ENCODE data around the gene BMP10.
A peak's percentile ranks its signal among the peaks of the same experiment; 100 is the strongest.

Gene BMP10

DNA sequence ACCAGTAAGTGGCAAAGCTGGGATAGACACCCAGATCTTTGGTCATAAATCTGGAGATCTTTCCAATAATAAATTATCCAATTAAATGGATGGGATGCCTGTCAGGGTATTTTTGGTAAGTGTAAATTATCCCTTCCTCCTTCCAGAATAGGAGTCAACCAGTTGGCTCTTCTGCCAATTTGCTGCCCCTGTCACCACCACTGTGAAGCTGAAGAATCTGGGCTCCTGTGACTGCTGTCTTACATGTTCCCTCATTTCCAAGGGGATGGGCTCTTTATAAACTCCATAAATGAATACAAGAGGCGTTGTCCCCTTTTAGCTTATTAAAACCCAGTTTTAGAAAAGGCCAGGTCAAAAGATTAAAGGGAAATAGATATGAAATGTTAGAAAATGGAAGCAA is 17.8 kb upstream of the BMP10 start:
- DNase-seq: no peak

DNA sequence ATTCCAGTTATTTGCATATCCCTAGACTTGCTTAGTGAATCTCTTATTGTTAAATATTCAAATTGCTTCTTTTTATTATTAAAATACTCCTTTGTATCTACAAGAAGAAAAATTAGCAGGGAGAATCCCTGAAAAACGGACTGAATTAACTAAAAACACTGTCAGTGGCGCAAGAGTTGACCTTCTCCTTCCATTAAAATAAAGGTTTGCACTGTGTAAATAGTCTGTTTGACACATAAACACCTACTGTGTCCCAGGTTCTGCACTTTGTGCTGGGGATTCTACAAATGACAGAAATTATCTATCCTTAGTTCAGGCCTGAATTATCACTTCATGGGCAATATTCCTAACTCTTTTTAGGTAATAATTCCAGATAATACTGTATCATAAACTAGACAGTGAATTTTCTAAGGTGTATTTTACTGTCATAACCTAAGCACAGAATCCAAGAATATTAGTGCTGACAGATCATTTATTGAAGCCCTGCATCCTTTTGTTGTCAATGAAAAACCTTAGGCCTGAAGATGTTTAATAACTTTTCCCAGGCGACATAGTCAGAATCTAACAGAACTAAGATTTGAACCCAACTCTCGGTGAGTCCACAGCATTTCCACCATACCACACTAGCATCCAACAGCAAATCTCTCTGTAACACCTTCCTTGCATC is 17.0 kb upstream of the BMP10 start:
- no peak for DNase-seq

DNA sequence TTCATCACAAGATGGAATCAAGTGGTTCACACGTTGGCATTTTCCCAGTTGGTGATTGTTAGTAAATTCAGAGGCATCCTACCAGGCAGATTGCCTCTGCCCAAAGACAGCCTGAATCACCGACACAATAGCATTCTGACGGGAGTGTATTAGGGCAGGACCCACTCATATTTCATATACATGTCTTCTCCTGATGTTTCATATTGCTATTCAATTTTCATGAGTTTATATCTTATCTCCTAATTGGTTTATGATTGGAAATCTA is 14.5 kb upstream of the BMP10 start:
- no peak for DNase-seq

GRCh38 chr2:68885074-68885810 is 14.0 kb upstream of the BMP10 start:
- no peak for DNase-seq

DNA sequence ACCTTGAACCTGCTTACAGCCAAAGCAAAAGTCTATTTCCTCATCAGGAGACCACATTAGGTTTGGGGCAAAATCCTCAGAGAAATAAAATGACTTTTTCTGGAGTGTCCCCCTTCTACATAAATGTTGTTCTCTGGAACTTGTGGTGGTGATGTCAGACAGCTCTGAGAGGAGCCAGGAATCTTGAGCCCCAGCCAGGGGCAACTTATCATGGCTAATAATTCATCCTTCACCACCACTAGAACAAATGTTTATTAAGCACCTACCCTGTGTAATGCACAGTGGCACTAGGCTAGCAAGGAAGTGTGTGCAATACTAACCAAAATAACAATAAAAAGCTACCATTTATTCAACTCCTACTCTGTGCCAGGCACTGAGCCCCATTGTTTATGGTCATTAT is 9.0 kb upstream of the BMP10 start:
- DNase-seq: no peak

- no peak for DNase-seq
Observed at GRCh38 chr2:68879296-68879695, 8.1 kb upstream of the BMP10 start.

GRCh38 chr2:68878753-68879152 is 7.6 kb upstream of the BMP10 start:
- DNase-seq: peak; percentile 69 to 74

GRCh38 chr2:68878071-68878711 is 7.0 kb upstream of the BMP10 start:
- no peak for DNase-seq

GRCh38 chr2:68877079-68877772 is 6.0 kb upstream of the BMP10 start:
- no peak for DNase-seq

- DNase-seq: no peak
Observed at GRCh38 chr2:68870215-68870614, 982 bp downstream of the BMP10 start.

DNA sequence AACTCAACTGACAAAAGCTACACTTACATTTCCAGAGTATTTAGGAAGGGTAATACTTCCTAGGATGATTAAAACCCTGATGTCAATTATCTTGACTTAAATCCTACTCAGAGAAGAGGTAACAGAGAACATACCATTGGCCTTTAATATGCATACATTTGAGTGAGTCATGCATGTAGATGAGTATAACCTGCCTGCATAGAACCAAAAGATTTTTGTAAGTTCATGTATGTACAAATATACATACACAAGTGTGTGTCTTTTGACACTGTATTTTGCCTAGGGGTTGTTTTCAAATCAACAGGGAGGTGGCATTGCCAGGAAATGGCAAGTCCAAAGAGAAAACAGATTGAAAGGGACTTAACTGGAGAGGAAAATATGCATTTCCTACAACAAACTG is 6.1 kb downstream of the BMP10 start:
- DNase-seq: no peak

GRCh38 chr2:68863996-68864395 is 7.2 kb downstream of the BMP10 start:
- DNase-seq: no peak

- DNase-seq: no peak
Observed at GRCh38 chr2:68862889-68863288, 8.3 kb downstream of the BMP10 start.

- DNase-seq: no peak
Observed at GRCh38 chr2:68861330-68861729, 9.9 kb downstream of the BMP10 start.

GRCh38 chr2:68860111-68860510 is 11.1 kb downstream of the BMP10 start:
- no peak for DNase-seq

DNA sequence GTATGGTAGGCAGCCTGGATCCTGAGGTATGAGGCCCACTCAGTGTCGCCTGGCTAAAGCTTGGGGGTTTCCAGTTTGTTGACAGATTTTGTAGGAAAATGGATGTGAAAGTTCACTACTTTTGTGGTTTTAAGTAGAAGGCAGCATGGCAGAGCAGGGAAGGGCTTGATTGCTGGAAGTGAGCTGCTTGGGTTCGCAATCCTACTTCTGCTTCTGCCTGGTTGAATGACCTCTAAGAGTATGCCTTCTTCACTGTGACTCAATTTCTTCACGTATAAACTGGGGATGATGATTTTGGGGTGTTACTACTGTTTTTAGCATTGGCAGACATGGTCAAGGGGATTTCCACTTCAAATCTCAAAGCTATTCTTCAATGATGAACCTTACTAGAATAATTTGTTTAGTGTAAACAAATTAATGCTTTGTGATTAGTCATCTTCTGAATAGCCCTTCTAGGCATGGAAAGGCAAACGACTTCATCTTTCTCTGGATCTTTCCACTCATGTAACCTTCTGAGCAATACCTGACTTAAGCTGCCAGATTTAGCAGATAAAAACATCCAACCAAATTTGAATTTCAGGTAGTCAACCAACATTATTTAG is 13.2 kb downstream of the BMP10 start:
- no peak for DNase-seq

DNA sequence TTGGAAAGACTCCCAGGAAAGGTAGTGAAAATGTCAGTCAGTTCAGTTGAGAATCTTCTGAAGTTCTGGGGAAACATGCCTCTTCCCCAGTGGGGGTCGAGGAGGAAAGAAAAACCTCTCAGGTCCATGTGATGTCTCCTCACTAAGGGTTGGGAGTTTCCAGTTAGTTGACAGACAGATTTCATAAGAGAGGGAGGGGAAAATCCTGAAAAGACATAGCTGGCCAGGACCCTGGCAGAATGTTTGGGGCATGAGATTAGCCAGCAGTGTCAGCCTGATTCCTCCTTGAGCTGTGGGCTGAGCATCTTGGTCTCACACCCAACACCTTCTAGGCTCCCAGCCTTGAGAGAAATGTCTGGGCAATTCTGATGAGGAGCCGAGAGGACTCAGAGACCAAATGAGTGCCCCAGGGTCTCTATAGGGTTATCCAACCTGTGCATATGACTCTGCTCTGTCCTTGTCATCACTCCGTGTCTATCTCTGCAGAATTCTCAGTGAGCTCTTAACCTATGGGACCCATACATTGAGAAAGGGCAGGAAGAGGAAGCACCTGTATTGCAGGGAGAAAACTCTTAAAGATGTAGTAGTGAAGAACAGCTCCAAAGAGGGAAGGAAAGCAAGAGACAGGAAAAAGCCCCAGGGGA is 13.9 kb downstream of the BMP10 start:
- no peak for DNase-seq

DNA sequence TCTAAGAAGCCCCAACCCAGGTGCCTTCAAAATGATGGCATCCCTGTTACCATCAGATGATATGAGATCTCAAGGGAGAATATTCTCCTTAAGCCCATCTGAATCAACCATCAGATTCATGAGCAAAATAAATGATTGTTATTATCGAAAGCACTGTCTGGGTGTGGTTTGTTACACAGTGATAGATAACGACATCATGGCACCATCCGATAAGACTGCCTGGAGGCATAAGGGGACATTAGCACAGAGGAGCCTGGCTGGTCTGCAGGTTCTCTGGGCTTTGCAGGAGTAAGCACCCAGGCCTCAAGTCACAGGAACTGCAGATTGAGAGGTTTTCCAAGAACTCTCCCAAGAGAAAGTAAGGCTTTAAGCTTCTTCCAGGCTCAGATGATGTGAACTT is 15.6 kb downstream of the BMP10 start:
- DNase-seq: no peak

DNA sequence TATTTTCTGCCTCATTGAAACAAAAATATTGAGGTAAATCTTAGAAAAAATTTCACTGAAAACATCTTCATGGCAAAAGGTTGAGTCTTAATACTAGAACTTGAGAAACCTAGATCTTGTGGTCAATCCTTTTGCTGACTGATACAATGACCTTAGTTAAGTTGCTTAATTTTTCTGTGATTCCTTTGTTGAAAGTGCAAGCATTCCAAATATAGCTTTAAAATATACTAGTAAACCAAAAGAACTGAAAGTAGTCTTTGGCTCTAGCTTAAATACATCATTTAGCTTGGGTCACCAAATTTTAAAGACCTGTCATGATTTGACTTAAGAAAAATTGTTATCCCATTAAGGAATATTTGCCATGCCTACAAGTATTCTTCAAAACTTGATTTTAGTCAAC is 16.7 kb downstream of the BMP10 start:
- DNase-seq: no peak

DNA sequence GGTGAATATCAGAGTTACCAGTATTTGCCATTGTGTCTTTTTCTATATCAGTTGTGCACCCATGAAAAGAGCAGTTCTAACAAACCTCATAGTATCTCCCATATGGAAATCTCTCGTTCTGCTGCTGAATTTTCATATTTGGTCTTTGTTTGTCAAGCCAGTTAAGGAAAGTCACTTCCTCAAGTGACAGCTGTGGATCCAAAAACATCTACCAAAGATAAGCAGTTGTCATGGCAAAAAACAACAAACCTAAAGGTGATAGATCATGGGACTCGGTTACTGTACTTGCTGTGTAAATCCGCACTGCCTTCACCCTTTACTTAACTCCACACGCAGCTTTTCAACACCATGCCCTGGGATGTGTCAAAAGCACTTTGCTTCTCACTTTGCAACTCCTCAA is 17.3 kb downstream of the BMP10 start:
- no peak for DNase-seq

DNA sequence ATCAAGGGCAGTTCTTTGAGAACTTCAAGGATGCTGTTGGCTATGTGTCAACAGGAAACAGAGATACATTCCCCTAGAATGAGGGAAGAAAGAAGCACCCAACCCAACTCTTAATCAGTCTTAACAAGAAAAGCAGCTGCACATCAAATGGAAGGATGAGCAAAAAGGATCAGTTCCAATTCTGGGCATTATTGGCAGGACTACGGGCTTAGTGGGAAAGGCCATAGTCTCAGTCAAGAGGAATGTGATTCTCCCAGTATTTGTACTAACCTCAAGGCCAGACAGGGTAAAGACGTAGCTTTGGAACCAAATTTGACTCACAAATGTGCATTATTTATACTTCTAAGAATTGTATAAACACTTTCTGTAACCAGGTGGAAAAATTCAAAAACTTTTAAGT is 18.2 kb downstream of the BMP10 start:
- DNase-seq: no peak

DNA sequence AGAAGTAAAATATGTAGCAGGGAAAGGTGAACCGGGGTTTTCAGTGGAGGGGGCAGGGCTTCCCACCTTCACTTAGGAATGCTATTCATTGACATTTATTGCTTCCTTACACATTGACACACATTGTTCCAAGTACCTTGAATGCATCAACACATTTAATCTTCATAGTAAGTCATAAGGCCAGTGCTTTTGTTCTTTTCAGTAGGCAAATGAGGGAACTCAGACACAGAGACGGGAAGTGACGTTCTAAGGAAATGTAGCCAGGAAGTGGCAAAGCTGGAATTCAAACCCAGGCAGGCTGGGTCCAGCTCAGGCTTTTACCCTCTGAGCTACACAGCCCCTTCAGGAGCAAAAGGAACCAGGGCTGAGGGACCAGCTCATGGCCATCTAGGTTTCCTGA is 20.7 kb downstream of the BMP10 start:
- no peak for DNase-seq

GRCh38 chr2:68849579-68850030 is 21.6 kb downstream of the BMP10 start:
- no peak for DNase-seq
